ENCODE measurements around the gene TMEM89. TPM values are rescaled to one million over a fixed set of nuclear protein-coding genes. Genes with fewer than 3 reads are reported as not detected.

Gene TMEM89
- total and polyA plus RNA-seq, 2 of the 13 experiments (the other 11 are each of a cell fraction or from before 2014, with no cell fraction given) = 0.31 to 0.59 TPM

- TF ChIP-seq, protein P1, sequence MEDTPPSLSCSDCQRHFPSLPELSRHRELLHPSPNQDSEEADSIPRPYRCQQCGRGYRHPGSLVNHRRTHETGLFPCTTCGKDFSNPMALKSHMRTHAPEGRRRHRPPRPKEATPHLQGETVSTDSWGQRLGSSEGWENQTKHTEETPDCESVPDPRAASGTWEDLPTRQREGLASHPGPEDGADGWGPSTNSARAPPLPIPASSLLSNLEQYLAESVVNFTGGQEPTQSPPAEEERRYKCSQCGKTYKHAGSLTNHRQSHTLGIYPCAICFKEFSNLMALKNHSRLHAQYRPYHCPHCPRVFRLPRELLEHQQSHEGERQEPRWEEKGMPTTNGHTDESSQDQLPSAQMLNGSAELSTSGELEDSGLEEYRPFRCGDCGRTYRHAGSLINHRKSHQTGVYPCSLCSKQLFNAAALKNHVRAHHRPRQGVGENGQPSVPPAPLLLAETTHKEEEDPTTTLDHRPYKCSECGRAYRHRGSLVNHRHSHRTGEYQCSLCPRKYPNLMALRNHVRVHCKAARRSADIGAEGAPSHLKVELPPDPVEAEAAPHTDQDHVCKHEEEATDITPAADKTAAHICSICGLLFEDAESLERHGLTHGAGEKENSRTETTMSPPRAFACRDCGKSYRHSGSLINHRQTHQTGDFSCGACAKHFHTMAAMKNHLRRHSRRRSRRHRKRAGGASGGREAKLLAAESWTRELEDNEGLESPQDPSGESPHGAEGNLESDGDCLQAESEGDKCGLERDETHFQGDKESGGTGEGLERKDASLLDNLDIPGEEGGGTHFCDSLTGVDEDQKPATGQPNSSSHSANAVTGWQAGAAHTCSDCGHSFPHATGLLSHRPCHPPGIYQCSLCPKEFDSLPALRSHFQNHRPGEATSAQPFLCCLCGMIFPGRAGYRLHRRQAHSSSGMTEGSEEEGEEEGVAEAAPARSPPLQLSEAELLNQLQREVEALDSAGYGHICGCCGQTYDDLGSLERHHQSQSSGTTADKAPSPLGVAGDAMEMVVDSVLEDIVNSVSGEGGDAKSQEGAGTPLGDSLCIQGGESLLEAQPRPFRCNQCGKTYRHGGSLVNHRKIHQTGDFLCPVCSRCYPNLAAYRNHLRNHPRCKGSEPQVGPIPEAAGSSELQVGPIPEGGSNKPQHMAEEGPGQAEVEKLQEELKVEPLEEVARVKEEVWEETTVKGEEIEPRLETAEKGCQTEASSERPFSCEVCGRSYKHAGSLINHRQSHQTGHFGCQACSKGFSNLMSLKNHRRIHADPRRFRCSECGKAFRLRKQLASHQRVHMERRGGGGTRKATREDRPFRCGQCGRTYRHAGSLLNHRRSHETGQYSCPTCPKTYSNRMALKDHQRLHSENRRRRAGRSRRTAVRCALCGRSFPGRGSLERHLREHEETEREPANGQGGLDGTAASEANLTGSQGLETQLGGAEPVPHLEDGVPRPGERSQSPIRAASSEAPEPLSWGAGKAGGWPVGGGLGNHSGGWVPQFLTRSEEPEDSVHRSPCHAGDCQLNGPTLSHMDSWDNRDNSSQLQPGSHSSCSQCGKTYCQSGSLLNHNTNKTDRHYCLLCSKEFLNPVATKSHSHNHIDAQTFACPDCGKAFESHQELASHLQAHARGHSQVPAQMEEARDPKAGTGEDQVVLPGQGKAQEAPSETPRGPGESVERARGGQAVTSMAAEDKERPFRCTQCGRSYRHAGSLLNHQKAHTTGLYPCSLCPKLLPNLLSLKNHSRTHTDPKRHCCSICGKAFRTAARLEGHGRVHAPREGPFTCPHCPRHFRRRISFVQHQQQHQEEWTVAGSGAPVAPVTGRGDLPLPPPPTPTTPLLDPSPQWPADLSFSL (CRISPR knock-in tag; IDR thresholded peaks at IDR 0.05) = no peak
- TF ChIP-seq, protein P2, sequence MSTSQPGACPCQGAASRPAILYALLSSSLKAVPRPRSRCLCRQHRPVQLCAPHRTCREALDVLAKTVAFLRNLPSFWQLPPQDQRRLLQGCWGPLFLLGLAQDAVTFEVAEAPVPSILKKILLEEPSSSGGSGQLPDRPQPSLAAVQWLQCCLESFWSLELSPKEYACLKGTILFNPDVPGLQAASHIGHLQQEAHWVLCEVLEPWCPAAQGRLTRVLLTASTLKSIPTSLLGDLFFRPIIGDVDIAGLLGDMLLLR (CRISPR knock-in tag; IDR thresholded peaks at IDR 0.05) = peak; percentile 65; the same call in 1 of the 2 replicates
- TF ChIP-seq ZKSCAN1 (IDR thresholded peaks at IDR 0.05; ENCODE audit: low read length) (no peak), ZNF138 (CRISPR knock-in tag; IDR thresholded peaks at IDR 0.05; ENCODE audit: low read depth) (no peak), SNAPC5 (CRISPR knock-in tag; IDR thresholded peaks at IDR 0.05; ENCODE audit: borderline replicate concordance) (peak; percentile 25; the same call in 1 of the 2 replicates), ZNF549 (CRISPR knock-in tag; IDR thresholded peaks at IDR 0.05) (0 out of 2 replicates have a peak, but pooled peaks have one; percentile 45), ZSCAN29 (CRISPR knock-in tag; conservative IDR thresholded peaks at IDR 0.05) (no peak), ZNF33A (CRISPR knock-in tag; IDR thresholded peaks at IDR 0.05; ENCODE audit: borderline replicate concordance) (no peak; the same call in 1 of the 2 replicates), IRX3 (CRISPR knock-in tag; IDR thresholded peaks at IDR 0.05; ENCODE audit: borderline replicate concordance, low read depth) (peak; percentile 71; the same call in 1 of the 2 replicates), KLF12 (CRISPR knock-in tag; IDR thresholded peaks at IDR 0.05; ENCODE audit: borderline replicate concordance) (no peak), ZNF746 (CRISPR knock-in tag; IDR thresholded peaks at IDR 0.05) (no peak), ZNF546 (CRISPR knock-in tag; conservative IDR thresholded peaks at IDR 0.05) (no peak), FUBP1 (CRISPR knock-in tag; IDR thresholded peaks at IDR 0.05; ENCODE audit: borderline replicate concordance) (no peak), DNMT1 (CRISPR knock-in tag; IDR thresholded peaks at IDR 0.05) (no peak), POLR2G (IDR thresholded peaks at IDR 0.05; ENCODE audit: low read depth, low read length) (peak; percentile 83), TBL1XR1 (IDR thresholded peaks at IDR 0.05; ENCODE audit: borderline replicate concordance, low read length, partially characterized antibody) (no peak)
- TF ChIP-seq, protein P3, sequence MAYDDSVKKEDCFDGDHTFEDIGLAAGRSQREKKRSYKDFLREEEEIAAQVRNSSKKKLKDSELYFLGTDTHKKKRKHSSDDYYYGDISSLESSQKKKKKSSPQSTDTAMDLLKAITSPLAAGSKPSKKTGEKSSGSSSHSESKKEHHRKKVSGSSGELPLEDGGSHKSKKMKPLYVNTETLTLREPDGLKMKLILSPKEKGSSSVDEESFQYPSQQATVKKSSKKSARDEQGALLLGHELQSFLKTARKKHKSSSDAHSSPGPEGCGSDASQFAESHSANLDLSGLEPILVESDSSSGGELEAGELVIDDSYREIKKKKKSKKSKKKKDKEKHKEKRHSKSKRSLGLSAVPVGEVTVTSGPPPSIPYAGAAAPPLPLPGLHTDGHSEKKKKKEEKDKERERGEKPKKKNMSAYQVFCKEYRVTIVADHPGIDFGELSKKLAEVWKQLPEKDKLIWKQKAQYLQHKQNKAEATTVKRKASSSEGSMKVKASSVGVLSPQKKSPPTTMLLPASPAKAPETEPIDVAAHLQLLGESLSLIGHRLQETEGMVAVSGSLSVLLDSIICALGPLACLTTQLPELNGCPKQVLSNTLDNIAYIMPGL (CRISPR knock-in tag; IDR thresholded peaks at IDR 0.05; ENCODE audit: borderline replicate concordance in 1 of 2, low read depth in 1 of 2) = peak; percentile 89 to 95
These were observed 13.9 kb upstream of the TMEM89 start, which contains the start of gene SLC26A6 (continued) for GRCh38 chr3:48635222-48636021.
